VCaP (cell line): ENCODE measurements around the gene CAMK2B.

ENCODE experiments used
- H3K27ac ChIP-seq: fragments of 450-650 bp; 2 replicates; pipeline ENCODE4 v1.5.1; 2017
- TF ChIP-seq, protein P1 (sequence below): fragments of 450-650 bp; conservative IDR thresholded peaks from 2 replicates; pipeline ENCODE4 v1.5.1; 2017; ENCODE audit warnings: mild to moderate bottlenecking, moderate library complexity

The CAMK2B gene

GRCh38 chr7:44213877-44214388 lies 111.5 kb downstream of the CAMK2B start:
- TF ChIP-seq, protein P1, sequence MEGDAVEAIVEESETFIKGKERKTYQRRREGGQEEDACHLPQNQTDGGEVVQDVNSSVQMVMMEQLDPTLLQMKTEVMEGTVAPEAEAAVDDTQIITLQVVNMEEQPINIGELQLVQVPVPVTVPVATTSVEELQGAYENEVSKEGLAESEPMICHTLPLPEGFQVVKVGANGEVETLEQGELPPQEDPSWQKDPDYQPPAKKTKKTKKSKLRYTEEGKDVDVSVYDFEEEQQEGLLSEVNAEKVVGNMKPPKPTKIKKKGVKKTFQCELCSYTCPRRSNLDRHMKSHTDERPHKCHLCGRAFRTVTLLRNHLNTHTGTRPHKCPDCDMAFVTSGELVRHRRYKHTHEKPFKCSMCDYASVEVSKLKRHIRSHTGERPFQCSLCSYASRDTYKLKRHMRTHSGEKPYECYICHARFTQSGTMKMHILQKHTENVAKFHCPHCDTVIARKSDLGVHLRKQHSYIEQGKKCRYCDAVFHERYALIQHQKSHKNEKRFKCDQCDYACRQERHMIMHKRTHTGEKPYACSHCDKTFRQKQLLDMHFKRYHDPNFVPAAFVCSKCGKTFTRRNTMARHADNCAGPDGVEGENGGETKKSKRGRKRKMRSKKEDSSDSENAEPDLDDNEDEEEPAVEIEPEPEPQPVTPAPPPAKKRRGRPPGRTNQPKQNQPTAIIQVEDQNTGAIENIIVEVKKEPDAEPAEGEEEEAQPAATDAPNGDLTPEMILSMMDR, result no peak
- peak overlapping the region; percentile 17; the same call in 1 of the 2 replicates for H3K27ac ChIP-seq

- peak overlapping the region; percentile 17; the same call in 1 of the 2 replicates for H3K27ac ChIP-seq
- TF ChIP-seq, protein P1, result no peak
Measured at GRCh38 chr7:44213206-44213876, 112.1 kb downstream of the CAMK2B start.

DNA sequence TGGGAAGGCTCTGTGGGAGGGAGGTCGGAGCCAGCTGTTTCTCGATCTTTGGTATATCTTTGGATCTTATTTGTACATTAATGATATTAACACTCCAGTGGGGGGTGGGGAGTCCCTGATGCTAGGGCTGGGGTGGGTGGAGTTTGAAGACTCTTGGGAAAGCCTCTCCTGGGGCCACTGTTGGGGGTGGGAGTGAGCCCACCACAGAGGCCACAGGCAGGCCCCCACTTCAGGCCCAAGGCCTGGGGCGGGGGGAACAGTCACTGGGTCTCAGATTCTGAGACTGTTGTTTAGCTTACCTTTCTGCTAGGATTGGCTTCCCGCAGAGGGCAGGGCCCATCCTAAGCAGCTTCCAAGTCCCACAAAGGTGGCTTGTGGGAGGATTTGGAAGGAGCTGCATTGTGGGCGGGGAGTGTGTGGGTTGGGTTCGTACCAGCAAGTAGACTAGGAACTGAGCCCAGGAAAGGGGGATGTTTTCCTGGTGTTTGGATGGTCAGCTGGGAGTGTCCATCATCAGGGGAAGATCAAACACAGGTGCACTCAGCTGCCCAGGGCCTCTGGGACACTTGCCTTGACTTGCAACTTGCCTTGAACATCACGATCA lies 112.7 kb downstream of the CAMK2B start:
- H3K27ac ChIP-seq, result no peak overlapping the region
- TF ChIP-seq, protein P1, result no peak

DNA sequence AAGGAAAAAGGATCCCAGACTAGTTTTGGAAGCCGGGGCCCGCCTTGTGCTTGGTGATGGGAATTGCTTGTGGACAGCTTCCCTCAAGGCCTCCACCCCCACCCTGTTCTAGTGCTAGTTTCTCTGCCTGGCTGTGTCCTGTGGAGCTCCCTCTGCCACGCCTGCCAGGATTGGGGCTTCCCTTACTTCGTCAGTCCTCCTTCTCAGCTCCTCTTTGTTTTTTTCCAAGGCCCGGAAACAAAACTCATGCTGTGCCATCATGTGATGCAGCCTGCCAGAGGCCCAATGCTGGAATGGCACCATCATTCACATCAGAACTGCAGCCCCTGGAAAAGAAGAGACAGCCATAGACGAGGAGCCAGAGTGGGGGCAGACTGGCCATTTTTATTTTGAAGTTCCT lies 113.4 kb downstream of the CAMK2B start:
- H3K27ac ChIP-seq, result no peak overlapping the region
- TF ChIP-seq, protein P1, result no peak

DNA sequence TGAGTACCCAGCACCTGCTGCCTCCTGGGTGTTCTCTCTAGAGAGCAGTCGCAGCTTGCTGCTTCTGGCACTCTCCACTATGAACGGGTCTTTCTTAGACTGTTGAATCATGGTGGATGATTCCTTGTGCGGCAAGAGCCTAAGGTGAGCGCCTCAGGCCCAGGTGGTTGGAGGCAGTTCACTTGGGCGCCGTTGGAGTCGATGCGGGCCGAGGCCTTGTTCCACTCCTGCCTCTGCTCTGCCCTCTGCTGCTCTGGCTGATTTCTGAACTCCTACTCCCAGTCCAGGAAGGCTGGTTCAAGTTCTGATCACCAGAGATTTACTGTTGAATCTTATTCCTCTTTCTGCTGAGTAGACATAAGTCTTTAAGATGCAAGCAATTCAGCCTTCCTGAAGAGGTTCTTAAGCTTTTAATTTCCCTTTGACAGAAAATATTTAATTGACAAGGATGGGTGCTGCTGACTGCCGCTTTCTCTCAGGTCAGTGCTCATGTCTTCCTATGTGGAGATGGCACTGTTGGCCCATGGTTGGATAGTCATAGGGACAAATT lies 114.2 kb downstream of the CAMK2B start:
- TF ChIP-seq, protein P1, result no peak
- H3K27ac ChIP-seq, result no peak overlapping the region

DNA sequence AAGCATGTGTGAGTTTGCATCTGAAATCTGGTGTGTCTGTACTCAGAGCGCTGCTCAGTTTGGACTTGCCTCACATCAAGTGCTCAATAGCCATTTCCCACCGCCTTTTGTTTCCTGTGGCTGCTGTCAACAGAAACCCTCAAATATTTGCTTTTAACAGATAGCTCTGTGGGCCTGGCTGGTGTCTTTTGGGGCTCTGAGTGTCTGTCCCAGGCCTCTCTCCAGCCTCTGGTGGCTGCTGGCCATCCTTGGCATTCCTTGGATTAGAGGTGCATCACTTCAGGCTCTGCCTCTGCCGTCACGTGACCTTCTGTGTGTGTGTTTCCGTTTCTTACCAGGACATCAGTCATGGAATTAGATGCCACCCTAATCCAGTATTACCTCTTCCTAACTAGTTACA lies 115.3 kb downstream of the CAMK2B start:
- no peak overlapping the region for H3K27ac ChIP-seq
- TF ChIP-seq, protein P1, result no peak

DNA sequence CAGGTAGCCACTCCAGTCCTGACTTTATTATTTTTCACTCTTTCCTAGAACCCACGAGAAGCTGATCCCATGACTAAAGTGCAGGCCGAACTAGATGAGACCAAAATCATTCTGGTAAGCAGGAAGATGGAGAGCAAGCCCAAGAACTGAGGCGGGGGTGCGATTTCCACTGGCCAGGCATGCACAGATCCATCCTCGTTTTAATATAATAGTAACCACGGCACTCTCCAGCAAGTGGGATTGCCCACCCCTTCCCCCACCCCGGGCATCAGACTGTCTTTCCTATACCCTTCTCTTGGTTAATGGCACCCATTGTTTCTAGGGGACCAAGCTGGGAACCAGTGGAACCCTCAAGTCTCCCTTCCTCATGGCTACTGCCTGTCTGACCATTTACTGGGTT lies 117.3 kb downstream of the CAMK2B start:
- TF ChIP-seq, protein P1, result no peak
- H3K27ac ChIP-seq, result no peak overlapping the region
